ENCODE data around the gene PGS1. TPM values are rescaled to one million over a fixed set of nuclear protein-coding genes. Genes with fewer than 3 reads are reported as not detected.

PGS1 gene
- total and polyA plus RNA-seq, 10 of the 15 experiments (the other 5 are each of a cell fraction or from before 2014, with no cell fraction given) = 1.3 to 37.6 (median 27.4) TPM

DNA sequence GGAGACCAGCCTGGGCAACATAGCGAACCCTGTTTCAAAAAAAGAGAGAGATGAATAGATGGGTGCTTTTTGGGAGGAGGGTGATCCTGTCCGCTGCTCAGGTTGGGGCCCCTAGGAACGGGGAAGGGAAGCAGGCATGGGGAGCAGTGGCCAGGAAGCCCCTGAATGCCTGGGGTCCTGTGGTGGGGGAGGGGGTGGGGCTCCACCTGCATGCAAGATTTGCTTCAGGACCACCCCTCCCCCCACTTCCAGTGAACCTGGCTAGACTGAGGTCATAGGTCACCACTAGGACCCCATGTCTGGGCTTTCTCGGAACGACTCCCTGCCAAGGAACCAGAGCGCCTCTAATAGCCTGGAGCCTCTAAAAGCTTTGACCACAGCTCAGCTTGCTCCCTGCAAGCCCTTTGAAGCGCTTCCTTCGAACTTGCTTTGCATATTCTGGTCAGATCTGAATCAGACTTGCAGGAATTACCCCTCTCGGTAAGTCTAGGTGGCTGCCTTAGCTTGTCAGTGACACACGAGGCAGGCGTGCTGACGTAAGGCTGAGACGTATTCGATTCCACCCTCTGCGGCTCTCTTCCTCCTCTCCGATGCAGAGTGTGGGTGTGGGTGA is 22.2 kb upstream of the PGS1 start (continued):
- TF ChIP-seq, protein P1, sequence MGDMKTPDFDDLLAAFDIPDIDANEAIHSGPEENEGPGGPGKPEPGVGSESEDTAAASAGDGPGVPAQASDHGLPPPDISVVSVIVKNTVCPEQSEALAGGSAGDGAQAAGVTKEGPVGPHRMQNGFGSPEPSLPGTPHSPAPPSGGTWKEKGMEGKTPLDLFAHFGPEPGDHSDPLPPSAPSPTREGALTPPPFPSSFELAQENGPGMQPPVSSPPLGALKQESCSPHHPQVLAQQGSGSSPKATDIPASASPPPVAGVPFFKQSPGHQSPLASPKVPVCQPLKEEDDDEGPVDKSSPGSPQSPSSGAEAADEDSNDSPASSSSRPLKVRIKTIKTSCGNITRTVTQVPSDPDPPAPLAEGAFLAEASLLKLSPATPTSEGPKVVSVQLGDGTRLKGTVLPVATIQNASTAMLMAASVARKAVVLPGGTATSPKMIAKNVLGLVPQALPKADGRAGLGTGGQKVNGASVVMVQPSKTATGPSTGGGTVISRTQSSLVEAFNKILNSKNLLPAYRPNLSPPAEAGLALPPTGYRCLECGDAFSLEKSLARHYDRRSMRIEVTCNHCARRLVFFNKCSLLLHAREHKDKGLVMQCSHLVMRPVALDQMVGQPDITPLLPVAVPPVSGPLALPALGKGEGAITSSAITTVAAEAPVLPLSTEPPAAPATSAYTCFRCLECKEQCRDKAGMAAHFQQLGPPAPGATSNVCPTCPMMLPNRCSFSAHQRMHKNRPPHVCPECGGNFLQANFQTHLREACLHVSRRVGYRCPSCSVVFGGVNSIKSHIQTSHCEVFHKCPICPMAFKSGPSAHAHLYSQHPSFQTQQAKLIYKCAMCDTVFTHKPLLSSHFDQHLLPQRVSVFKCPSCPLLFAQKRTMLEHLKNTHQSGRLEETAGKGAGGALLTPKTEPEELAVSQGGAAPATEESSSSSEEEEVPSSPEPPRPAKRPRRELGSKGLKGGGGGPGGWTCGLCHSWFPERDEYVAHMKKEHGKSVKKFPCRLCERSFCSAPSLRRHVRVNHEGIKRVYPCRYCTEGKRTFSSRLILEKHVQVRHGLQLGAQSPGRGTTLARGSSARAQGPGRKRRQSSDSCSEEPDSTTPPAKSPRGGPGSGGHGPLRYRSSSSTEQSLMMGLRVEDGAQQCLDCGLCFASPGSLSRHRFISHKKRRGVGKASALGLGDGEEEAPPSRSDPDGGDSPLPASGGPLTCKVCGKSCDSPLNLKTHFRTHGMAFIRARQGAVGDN (IDR thresholded peaks at IDR 0.05) = no peak; the same call in none of the 2 replicates
- TF ChIP-seq ZNF24 (IDR thresholded peaks at IDR 0.05) = no peak
- TF ChIP-seq, protein P2, sequence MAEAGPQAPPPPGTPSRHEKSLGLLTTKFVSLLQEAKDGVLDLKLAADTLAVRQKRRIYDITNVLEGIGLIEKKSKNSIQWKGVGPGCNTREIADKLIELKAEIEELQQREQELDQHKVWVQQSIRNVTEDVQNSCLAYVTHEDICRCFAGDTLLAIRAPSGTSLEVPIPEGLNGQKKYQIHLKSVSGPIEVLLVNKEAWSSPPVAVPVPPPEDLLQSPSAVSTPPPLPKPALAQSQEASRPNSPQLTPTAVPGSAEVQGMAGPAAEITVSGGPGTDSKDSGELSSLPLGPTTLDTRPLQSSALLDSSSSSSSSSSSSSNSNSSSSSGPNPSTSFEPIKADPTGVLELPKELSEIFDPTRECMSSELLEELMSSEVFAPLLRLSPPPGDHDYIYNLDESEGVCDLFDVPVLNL (IDR thresholded peaks at IDR 0.05; ENCODE audit: low read depth, low read length) = no peak
- TF ChIP-seq MEF2A (IDR thresholded peaks at IDR 0.05; ENCODE audit: insufficient read depth, low read depth, low read length) = peak; percentile 70; the same call in 1 of the 2 replicates
- no peak for TF ChIP-seq NFXL1 (IDR thresholded peaks at IDR 0.05; ENCODE audit: borderline replicate concordance)
- TF ChIP-seq SREBF1 (IDR thresholded peaks at IDR 0.05; ENCODE audit: low read length) = no peak
- TF ChIP-seq CBFB (IDR thresholded peaks at IDR 0.05; ENCODE audit: low read depth) = peak; percentile 89
- no peak; the same call in 1 of the 2 replicates for TF ChIP-seq MTA3 (IDR thresholded peaks at IDR 0.05; ENCODE audit: borderline replicate concordance, low read length)
- TF ChIP-seq ESRRA (IDR thresholded peaks at IDR 0.05; ENCODE audit: low read length) = no peak
- TF ChIP-seq SRF (IDR thresholded peaks at IDR 0.05; ENCODE audit: low read depth in 2 of 2, low read length in 2 of 2) = peak in 1 of 2 experiments; percentile 65; a peak in 2 of 4 replicates
- TF ChIP-seq, protein P3, sequence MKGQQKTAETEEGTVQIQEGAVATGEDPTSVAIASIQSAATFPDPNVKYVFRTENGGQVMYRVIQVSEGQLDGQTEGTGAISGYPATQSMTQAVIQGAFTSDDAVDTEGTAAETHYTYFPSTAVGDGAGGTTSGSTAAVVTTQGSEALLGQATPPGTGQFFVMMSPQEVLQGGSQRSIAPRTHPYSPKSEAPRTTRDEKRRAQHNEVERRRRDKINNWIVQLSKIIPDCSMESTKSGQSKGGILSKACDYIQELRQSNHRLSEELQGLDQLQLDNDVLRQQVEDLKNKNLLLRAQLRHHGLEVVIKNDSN (IDR thresholded peaks at IDR 0.05; ENCODE audit: borderline replicate concordance, extremely low read length, insufficient read depth, low read depth, low read length) = no peak
- TF ChIP-seq, protein P4, sequence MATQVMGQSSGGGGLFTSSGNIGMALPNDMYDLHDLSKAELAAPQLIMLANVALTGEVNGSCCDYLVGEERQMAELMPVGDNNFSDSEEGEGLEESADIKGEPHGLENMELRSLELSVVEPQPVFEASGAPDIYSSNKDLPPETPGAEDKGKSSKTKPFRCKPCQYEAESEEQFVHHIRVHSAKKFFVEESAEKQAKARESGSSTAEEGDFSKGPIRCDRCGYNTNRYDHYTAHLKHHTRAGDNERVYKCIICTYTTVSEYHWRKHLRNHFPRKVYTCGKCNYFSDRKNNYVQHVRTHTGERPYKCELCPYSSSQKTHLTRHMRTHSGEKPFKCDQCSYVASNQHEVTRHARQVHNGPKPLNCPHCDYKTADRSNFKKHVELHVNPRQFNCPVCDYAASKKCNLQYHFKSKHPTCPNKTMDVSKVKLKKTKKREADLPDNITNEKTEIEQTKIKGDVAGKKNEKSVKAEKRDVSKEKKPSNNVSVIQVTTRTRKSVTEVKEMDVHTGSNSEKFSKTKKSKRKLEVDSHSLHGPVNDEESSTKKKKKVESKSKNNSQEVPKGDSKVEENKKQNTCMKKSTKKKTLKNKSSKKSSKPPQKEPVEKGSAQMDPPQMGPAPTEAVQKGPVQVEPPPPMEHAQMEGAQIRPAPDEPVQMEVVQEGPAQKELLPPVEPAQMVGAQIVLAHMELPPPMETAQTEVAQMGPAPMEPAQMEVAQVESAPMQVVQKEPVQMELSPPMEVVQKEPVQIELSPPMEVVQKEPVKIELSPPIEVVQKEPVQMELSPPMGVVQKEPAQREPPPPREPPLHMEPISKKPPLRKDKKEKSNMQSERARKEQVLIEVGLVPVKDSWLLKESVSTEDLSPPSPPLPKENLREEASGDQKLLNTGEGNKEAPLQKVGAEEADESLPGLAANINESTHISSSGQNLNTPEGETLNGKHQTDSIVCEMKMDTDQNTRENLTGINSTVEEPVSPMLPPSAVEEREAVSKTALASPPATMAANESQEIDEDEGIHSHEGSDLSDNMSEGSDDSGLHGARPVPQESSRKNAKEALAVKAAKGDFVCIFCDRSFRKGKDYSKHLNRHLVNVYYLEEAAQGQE (IDR thresholded peaks at IDR 0.05; ENCODE audit: low read depth, low read length) = no peak
- no peak for TF ChIP-seq CBX5 (IDR thresholded peaks at IDR 0.05; ENCODE audit: low read depth)
- TF ChIP-seq, protein P5, sequence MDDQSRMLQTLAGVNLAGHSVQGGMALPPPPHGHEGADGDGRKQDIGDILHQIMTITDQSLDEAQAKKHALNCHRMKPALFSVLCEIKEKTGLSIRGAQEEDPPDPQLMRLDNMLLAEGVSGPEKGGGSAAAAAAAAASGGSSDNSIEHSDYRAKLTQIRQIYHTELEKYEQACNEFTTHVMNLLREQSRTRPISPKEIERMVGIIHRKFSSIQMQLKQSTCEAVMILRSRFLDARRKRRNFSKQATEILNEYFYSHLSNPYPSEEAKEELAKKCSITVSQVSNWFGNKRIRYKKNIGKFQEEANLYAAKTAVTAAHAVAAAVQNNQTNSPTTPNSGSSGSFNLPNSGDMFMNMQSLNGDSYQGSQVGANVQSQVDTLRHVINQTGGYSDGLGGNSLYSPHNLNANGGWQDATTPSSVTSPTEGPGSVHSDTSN (IDR thresholded peaks at IDR 0.05; ENCODE audit: insufficient replicate concordance, low read depth, low read length) = peak; percentile 38
- TF ChIP-seq, protein P6, sequence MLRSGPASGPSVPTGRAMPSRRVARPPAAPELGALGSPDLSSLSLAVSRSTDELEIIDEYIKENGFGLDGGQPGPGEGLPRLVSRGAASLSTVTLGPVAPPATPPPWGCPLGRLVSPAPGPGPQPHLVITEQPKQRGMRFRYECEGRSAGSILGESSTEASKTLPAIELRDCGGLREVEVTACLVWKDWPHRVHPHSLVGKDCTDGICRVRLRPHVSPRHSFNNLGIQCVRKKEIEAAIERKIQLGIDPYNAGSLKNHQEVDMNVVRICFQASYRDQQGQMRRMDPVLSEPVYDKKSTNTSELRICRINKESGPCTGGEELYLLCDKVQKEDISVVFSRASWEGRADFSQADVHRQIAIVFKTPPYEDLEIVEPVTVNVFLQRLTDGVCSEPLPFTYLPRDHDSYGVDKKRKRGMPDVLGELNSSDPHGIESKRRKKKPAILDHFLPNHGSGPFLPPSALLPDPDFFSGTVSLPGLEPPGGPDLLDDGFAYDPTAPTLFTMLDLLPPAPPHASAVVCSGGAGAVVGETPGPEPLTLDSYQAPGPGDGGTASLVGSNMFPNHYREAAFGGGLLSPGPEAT (IDR thresholded peaks at IDR 0.05; ENCODE audit: low read depth) = peak; percentile 92
- TF ChIP-seq CREB1 (IDR thresholded peaks at IDR 0.05; ENCODE audit: low read depth) = peak; percentile 97
